Smooth muscle cell (in vitro differentiated cells): Measurements from ENCODE around the gene LRMDA. TPM values are rescaled to one million over a fixed set of nuclear protein-coding genes. Genes with fewer than 3 reads are reported as not detected.

Experiments
- DNase-seq: peaks from one replicate; lab custom pipeline; 2025; ENCODE audit not compliant: unreplicated experiment; lab: John Stamatoyannopoulos, UW
- H2AFZ ChIP-seq: fragments of 200-600 bp; sonication (generic); 2 replicates; pipeline ENCODE4 v1.6.0; 2016; ENCODE audit warnings: antibody characterized with exemption, low read depth, mild to moderate bottlenecking
- H3F3A ChIP-seq: fragments of 200-600 bp; sonication (generic); 2 replicates; pipeline ENCODE4 v1.6.0; 2017; ENCODE audit warnings: antibody characterized with exemption, low read depth
- H3K27ac ChIP-seq: fragments of 200-600 bp; sonication (generic); 2 replicates; pipeline ENCODE4 v1.5.1; 2016; ENCODE audit warnings: low read depth, mild to moderate bottlenecking
- H3K27me3 ChIP-seq: fragments of 200-600 bp; sonication (generic); 2 replicates; pipeline ENCODE4 v1.6.1; 2016; ENCODE audit warnings: low read depth, mild to moderate bottlenecking
- H3K36me3 ChIP-seq: fragments of 200-600 bp; sonication (generic); 2 replicates; pipeline ENCODE4 v1.5.1; 2016; ENCODE audit warnings: low read depth
- H3K4me1 ChIP-seq: fragments of 200-600 bp; sonication (generic); 2 replicates; pipeline ENCODE4 v1.5.1; 2016; ENCODE audit warnings: low read depth
- H3K4me2 ChIP-seq: fragments of 200-600 bp; sonication (generic); 2 replicates; pipeline ENCODE4 v1.6.0; 2016; ENCODE audit warnings: mild to moderate bottlenecking
- H3K4me3 ChIP-seq: fragments of 200-600 bp; sonication (generic); 2 replicates; pipeline ENCODE4 v1.5.1; 2016; ENCODE audit warnings: mild to moderate bottlenecking
- H3K79me2 ChIP-seq: fragments of 200-600 bp; sonication (generic); 2 replicates; pipeline ENCODE4 v1.6.0; 2016; ENCODE audit warnings: low read depth, mild to moderate bottlenecking
- H3K9ac ChIP-seq: fragments of 200-600 bp; sonication (generic); 2 replicates; pipeline ENCODE4 v1.6.0; 2016; ENCODE audit warnings: low read depth
- H3K9me3 ChIP-seq: fragments of 200-600 bp; sonication (generic); replicated peaks from 2 replicates; pipeline ENCODE4 v1.5.1; 2016; ENCODE audit warnings: low read depth
- H4K20me1 ChIP-seq: fragments of 200-600 bp; sonication (generic); 2 replicates; pipeline ENCODE4 v1.6.0; 2016; ENCODE audit warnings: low read depth
- CTCF ChIP-seq: fragments of 200-600 bp; sonication (generic); IDR thresholded peaks from 2 replicates; pipeline ENCODE4 v1.5.1; 2017; ENCODE audit warnings: borderline replicate concordance, mild to moderate bottlenecking, antibody characterized with exemption; ENCODE audit not compliant: insufficient read depth, poor library complexity, severe bottlenecking
- WGBS: methylation state at CpG from one replicate; pipeline ENCODE4 v1.1.7; 2016; ENCODE audit warnings: low lambda C conversion rate; 5-methylcytosine and 5-hydroxymethylcytosine counted together
- polyA plus RNA-seq: library from polyadenylated mRNA; unstranded; fragments of >200 nt; fragmentation: Nextera tagmentation; extraction: Ambion mirVana; gene quantifications from 2 replicates; pipeline ENCODE4 v1.2.1, GENCODE V29; 2016
- total RNA-seq: library from RNA; depleted of rRNA; stranded (reverse); fragments of >200 nt; gene quantifications from 2 replicates; pipeline ENCODE4 v1.2.3, GENCODE V29; 2014

Gene LRMDA
- total and polyA plus RNA-seq, 2 experiments from 2014 or later: 1.5 to 1.6 TPM

DNA sequence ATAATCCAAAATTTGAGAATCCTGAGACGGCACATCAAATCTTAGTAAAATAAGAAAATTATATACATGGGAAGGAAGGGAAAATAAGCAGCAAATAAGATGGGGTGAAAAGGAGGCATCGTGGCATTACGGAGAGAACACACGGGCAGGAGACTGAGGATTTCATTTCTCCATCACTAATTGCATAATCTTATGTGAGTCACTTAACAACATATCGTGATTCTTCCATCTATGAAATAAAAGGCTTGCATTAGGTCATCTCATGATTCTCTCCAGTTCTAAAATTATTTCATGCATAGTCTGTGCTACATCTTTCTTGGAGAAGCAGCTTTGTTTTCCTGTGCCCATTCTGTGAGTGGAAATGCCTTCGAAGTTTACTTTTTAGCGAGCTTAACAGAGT lies 288.7 kb downstream of the LRMDA start:
- no peak overlapping the region for H2AFZ ChIP-seq
- H3K27ac ChIP-seq: no peak overlapping the region
- no peaks in the 10 kb centered on the region for H3F3A ChIP-seq
- H3K4me3 ChIP-seq: no peak overlapping the region
- no peaks in the 10 kb centered on the region for H4K20me1 ChIP-seq
- no peak overlapping the region for H3K4me2 ChIP-seq
- no peaks in the 10 kb centered on the region for H3K9me3 ChIP-seq
- H3K9ac ChIP-seq: no peak overlapping the region
- TF ChIP-seq CTCF: no peak
- H3K27me3 ChIP-seq: peaks cover 4% of the 10 kb centered on the region
- no peak for DNase-seq
- 84% methylated on average over 7 of the region's 7 CpGs for WGBS
- H3K4me1 ChIP-seq: no peaks in the 10 kb centered on the region
- no peaks in the 10 kb centered on the region for H3K79me2 ChIP-seq
- H3K36me3 ChIP-seq: no peaks in the 10 kb centered on the region

GRCh38 chr10:75722020-75722419 lies 290.6 kb downstream of the LRMDA start:
- 93% methylated on average over 4 of the region's 4 CpGs for WGBS
- H3K79me2 ChIP-seq: no peaks in the 10 kb centered on the region
- TF ChIP-seq CTCF: no peak

DNA sequence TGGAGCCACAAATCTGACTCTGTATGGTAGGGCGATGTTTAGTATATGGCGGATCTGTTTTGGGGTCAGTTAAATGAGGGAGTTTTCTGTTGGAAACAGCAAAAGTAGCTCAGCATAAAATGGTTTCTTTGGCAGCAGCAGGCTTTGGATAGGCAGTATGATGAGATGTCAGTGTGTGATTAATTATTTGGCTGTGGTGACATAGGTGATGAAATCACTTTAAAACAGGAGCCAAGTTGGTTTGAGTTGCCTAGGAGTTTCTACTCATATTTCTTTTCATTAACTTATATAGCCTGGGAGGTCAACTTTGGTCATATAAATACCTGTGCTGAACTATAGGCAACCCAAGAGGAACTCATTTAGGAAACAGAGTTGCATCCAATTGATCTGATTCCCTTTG lies 291.2 kb downstream of the LRMDA start:
- TF ChIP-seq CTCF: no peak
- DNase-seq: no peak
- Histone ChIP-seq H2AFZ (no peak overlapping the region), H3K4me3 (no peak overlapping the region), H3K36me3 (no peaks in the 10 kb centered on the region), H3K9me3 (no peaks in the 10 kb centered on the region), H3K79me2 (no peaks in the 10 kb centered on the region), H3K4me2 (no peak overlapping the region), H3F3A (no peaks in the 10 kb centered on the region), H3K9ac (no peak overlapping the region), H3K27ac (no peak overlapping the region), H3K27me3 (no peaks in the 10 kb centered on the region), H4K20me1 (no peaks in the 10 kb centered on the region), H3K4me1 (no peaks in the 10 kb centered on the region)
- WGBS: 98% methylated on average over 2 of the region's 2 CpGs

More at GRCh38 chr10:75722020-75722419, 290.6 kb downstream of the LRMDA start:
- H3F3A ChIP-seq: no peaks in the 10 kb centered on the region
- H3K4me1 ChIP-seq: no peaks in the 10 kb centered on the region
- no peaks in the 10 kb centered on the region for H3K36me3 ChIP-seq
- H4K20me1 ChIP-seq: no peaks in the 10 kb centered on the region
- no peak overlapping the region for H3K27ac ChIP-seq
- H3K27me3 ChIP-seq: no peaks in the 10 kb centered on the region
- no peak for DNase-seq
- H2AFZ ChIP-seq: no peak overlapping the region
- no peaks in the 10 kb centered on the region for H3K9me3 ChIP-seq
- no peak overlapping the region for H3K4me2 ChIP-seq
- no peak overlapping the region for H3K4me3 ChIP-seq
- no peak overlapping the region for H3K9ac ChIP-seq

DNA sequence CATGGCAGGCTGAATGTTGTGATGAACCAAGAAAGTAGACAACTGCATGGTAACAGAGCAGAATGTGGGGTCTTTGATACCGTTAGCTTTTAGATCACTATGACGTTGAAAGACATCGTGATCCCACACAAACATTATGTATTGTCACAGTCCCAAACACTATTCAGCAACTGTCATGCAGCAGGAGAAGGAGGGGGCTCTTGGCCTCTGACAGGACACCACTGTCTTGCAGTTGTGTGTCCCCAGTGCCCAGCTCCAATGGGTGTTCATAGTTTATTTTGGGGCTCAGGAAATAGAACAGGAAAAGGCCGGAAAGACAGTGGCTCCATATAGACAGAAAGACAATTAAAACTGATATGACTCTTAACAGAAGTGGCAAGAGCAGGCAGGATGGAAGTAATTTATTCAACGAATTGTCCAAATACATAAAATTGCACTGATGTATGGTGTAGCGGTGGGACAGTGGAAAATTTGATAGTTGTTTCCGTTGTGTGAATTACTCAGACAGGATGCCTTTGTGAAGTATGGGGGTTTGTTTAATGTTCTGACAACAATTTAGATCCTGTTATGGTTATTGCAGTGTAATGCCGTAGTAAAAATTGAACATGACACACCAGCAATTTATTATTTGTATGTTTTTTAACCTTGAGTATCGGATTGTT lies 292.0 kb downstream of the LRMDA start:
- Histone ChIP-seq H3F3A (no peaks in the 10 kb centered on the region), H3K9me3 (no peaks in the 10 kb centered on the region), H4K20me1 (no peaks in the 10 kb centered on the region), H3K4me1 (no peaks in the 10 kb centered on the region), H3K27ac (no peak overlapping the region), H3K79me2 (no peaks in the 10 kb centered on the region), H3K27me3 (no peaks in the 10 kb centered on the region), H3K4me3 (no peak overlapping the region), H2AFZ (no peak overlapping the region), H3K9ac (no peak overlapping the region), H3K4me2 (no peak overlapping the region), H3K36me3 (no peaks in the 10 kb centered on the region)
- 92% methylated on average over 9 of the region's 9 CpGs for WGBS
- no peak for DNase-seq
- no peak for TF ChIP-seq CTCF
